Stimulated activated CD8-positive, alpha-beta memory T cell treated with anti-CD3 and anti-CD28 coated beads, Interleukin-12 subunit alpha, Interleukin-12 subunit beta, amount 100 ng/mL, for 1 hour (primary cell): Measurements from ENCODE around the gene ESF1.

ENCODE experiments used
- DNase-seq: peaks from one replicate; pipeline ENCODE4 v3.0.0-alpha.2; 2020; ENCODE audit warnings: low read depth

The ESF1 gene

GRCh38 chr20:13736436-13737191, 48.1 kb downstream of the ESF1 start:
- no peak for DNase-seq

- DNase-seq = no peak
Measured at GRCh38 chr20:13735826-13736225, 48.9 kb downstream of the ESF1 start.

GRCh38 chr20:13723011-13723410, 61.7 kb downstream of the ESF1 start:
- no peak for DNase-seq

- no peak for DNase-seq
Measured at GRCh38 chr20:13718171-13718570, 66.5 kb downstream of the ESF1 start.

GRCh38 chr20:13717631-13718044, 67.1 kb downstream of the ESF1 start:
- DNase-seq = no peak

GRCh38 chr20:13715171-13715570, 69.5 kb downstream of the ESF1 start:
- no peak for DNase-seq

- no peak for DNase-seq
Measured at GRCh38 chr20:13708234-13708633, 76.5 kb downstream of the ESF1 start.

GRCh38 chr20:13703265-13703664, 81.5 kb downstream of the ESF1 start:
- no peak for DNase-seq

- DNase-seq = no peak
Measured at GRCh38 chr20:13701486-13701885, 83.2 kb downstream of the ESF1 start.

- no peak for DNase-seq
Measured at GRCh38 chr20:13700761-13701160, 84.0 kb downstream of the ESF1 start.

- DNase-seq = no peak
Measured at GRCh38 chr20:13694420-13695150, 90.1 kb downstream of the ESF1 start.

GRCh38 chr20:13692802-13693736, 91.7 kb downstream of the ESF1 start:
- DNase-seq = no peak

GRCh38 chr20:13690943-13691342, 93.8 kb downstream of the ESF1 start:
- no peak for DNase-seq

GRCh38 chr20:13687815-13688214, 96.9 kb downstream of the ESF1 start:
- no peak for DNase-seq

GRCh38 chr20:13685623-13686022, 99.1 kb downstream of the ESF1 start:
- no peak for DNase-seq

- DNase-seq = no peak
Measured at GRCh38 chr20:13684566-13685222, 100.0 kb downstream of the ESF1 start.

GRCh38 chr20:13683833-13684232, 100.9 kb downstream of the ESF1 start:
- no peak for DNase-seq

- no peak for DNase-seq
Measured at GRCh38 chr20:13681248-13682125, 103.2 kb downstream of the ESF1 start.

- no peak for DNase-seq
Measured at GRCh38 chr20:13678944-13679343, 105.8 kb downstream of the ESF1 start.

- DNase-seq = no peak
Measured at GRCh38 chr20:13677241-13677640, 107.5 kb downstream of the ESF1 start.

GRCh38 chr20:13676682-13677081, 108.0 kb downstream of the ESF1 start:
- DNase-seq = no peak
